Left ventricle myocardium superior (tissue), 1 donor: ENCODE results near the gene RFPL1. TPM values are rescaled to one million over a fixed set of nuclear protein-coding genes. Genes with fewer than 3 reads are reported as not detected.

Experiments used
- ATAC-seq: fragments of 200-7000 bp; cut with Tn5 transposase; one replicate; pipeline ENCODE4 v1.9.1; 2020; ENCODE audit warnings: mild to moderate bottlenecking, moderate library complexity
- DNase-seq: peaks from one replicate; pipeline ENCODE4 v3.0.0-alpha.2; 2020
- intact Hi-C: fragments of 100-400 bp; cut with micrococcal nuclease; formaldehyde crosslinking; loops from one replicate; pipeline ENCODE4 v1.11.0; 2022
- total RNA-seq: library from RNA; stranded (reverse); fragmentation: NEBNext Ultra II Directional; extraction: Animal tissue kit (Norgen Biotek cat#: 25700); gene quantifications from one replicate; pipeline ENCODE4 v1.2.1, GENCODE V29; 2021
- donor health status: DM: no; HTN: yes; CAD: no; lungs with severe emphysema.

RFPL1 gene
- total RNA-seq, 1 donor from 2014 or later: not detected

DNA sequence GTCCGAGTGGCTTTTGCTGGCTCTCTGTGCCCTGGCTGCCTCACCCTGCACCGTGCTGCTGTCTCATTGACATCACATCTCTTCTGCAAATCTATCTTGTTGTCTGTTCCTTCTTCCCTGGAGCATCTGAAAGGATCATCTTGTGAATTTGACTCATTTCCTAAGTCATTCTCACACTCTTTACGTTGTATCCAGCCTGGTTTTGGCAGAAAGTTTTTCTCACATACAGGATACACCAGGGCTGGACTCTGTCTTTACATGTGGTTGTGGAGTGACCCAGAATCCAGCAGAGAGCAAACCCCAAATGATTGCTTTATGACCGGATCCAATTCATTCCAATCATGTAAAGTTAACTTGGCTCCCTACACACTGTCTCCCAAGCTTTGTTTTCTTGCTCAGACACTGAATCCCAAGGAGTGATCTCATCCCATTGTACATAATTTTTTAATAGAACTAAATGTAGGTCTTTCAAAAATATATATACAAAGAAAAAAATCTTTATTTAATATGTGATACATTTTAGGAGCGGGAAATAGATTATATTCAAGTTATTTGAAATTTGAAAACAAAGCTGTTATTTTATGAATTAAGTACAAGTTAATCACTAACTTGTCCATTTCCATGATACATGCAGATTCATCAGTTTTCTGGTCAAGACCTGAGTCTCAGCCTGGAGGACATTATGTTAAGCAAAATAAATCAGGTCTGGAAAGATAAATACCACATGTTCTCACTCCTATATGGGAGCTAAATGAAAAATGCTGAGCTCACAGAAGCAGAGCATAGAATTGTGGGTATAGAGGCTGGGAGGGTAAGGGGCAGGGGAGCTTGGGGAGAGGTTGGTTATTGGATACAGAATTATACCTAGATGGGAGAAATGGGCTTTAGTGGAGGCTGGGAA, 2.9 kb upstream of the RFPL1 start:
- intact Hi-C loops: no loop called here
- no peak for DNase-seq

DNA sequence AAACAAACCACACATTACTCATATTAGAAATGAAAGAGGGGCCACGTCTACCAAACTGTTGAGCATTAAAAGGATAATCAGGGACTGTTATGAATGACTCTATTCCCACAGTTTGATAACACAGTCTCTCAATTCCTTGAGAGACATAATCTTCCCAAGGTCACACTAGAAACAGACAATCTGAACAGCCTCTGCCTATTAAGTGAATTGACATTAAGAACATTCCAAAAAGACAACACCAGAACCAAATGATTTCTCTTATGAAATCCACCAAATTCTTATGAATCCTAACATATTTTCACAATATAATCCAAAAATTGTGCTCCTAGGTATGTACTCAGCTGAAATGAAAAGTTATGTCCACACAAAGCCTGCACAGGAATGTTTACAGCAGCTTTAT, 4.6 kb downstream of the RFPL1 start:
- DNase-seq (no peak), ATAC-seq (no peak)
- intact Hi-C loops: no loop called here

More for the DNA sequence above, 2.9 kb upstream of the RFPL1 start:
- no peak for ATAC-seq

DNA sequence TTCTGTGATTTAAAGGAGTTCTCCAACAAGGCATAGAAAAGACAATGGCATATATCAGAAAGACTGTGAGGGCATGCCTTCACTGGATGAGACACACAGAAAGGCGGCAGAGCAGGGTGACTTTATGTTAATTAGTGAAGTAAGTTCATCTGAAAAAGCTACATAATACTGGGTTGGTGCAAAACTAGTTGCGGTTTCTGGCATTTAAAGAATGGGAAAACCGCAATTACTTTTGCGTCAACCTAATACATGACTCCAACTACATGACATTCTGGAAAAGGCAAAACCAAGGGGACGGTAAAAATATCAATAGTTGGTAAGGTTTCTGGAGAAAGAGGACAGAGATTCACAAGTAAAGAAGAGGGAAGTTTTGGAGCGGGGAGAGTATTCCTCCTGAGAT, 5.1 kb downstream of the RFPL1 start:
- intact Hi-C loops: no loop called here
- ATAC-seq (no peak), DNase-seq (no peak)

DNA sequence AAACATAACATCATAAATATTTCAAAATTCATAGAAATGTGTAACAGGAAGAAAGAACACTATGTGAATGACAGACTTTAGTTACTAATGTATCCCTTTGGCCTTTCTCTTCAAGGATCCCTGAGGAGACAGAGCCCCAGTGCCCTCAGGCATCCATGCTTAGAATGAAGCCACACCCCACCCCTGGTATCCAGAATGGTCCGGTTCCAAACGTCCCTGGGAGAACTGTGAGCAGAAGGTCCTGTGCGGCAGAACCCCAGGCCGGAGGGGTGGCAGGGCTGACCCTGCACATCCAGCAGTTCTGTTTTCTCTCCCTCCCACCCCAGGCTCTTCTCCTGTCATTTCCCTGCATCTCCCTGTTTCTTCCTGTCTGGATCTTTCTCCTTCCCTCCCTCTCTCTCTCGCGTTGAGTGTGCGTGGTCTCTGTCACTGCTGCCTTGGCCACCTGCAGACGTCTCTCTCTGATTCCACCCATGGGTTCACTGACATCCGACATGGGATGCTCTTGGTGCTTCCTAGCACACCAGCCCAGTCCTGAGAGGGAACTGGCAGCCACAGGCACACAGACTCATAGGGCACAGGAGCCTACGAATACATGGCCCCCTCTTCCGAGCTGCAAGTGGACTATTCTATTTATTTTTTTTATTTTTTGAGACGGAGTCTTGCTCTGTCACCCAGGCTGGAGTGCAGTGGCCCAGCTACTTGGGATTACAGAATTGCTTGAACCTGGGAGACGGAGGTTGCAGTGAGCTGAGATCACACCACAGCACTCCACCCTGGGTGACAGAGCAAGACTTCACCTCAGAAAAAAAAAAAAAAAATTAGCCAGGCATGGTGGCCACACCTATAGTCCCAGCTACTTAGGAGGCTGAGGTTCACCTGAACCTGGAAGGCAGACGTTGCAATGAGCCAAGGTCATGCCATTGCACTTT, 5.7 kb downstream of the RFPL1 start:
- DNase-seq: no peak
- intact Hi-C loops: no loop called here
- no peak for ATAC-seq

DNA sequence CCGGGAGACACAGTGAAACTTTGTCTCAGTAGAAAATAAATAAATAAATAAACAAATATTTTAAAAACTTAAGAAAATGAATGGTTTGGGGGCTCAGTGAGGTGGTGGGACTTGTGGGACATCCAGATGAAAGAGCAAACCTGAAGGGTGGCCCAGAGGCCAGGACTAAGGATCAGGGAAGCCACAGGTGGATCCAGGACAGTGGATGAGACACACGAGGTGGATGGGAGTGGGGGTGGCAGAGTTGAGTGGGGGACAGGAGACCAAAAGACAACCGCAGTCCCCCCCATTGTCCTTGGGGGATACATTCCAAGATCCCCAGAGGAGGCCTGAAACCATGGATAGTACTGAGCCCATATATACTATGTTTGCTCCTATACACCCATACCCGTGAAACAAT, 7.1 kb downstream of the RFPL1 start:
- intact Hi-C loops: no loop called here
- ATAC-seq: no peak
- DNase-seq: no peak

DNA sequence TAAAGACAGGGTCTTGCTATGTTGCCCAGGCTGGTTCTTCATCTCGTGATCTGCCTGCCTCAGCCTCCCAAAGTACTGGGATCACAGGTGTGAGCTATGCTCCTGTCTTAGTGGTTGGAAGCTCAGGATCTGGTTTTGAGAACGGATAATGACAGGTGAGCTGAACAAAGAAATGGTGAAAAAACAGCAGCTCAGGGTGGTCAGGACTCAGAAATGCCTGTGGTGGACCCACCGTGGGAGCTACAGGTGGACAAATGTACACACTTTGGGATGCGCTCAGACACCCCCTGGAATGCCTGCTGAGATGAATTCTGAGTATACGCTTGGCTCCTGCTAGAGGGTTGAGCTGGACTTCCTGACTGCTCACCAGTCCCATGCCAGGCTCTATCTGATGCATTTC, 9.5 kb downstream of the RFPL1 start:
- intact Hi-C loops: no loop called here
- ATAC-seq: no peak
- no peak for DNase-seq

DNA sequence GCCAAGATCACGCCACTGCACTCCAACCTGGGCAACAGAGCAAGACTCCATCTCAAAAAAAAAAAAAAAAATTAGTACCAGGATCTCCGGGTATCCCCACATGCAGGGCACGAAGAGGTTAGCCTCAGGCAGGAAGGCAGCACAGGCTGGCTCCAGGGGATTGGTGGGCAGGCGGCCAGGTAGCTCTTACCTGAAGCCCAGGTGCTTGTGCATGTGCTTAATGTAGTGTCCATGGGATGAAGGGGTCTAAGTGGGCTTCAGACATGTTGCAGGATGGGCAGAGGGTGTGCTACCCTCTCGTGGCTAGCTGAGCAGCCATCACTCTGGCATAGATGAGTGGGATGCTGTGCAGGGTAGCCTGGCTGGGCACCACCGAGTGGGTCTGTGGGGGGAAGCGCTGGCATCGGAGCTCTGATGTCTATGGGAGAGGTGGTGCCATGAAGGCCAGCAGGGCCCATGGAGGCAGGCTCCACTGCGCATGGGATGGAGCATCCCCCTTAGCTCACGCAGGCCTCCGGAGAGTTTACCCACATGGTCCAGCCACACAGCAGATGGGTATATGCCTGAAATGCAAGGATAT, 11.0 kb downstream of the RFPL1 start:
- DNase-seq: no peak

DNA sequence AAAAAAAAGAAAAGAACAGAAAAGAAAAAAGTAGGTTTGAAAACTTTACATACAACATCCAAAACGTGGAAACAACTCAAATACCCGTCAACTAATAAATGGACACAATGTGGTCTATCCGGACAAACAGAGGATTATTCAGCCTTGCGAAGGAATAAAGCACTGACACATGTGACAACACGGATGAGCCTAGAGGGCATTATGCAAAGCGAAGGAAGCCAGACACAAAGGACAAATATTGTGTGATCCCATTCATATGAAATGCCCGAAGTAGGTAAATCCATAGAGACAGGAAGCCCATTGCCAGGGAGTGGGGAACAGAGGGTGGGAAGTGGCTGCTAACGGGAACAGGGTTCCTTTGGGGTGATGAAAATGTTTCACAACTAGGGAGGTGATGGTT, 11.8 kb downstream of the RFPL1 start:
- DNase-seq: no peak
- intact Hi-C loops: no loop called here
- ATAC-seq: no peak

More for the DNA sequence above, 11.0 kb downstream of the RFPL1 start:
- intact Hi-C loops: no loop called here
- no peak for ATAC-seq

DNA sequence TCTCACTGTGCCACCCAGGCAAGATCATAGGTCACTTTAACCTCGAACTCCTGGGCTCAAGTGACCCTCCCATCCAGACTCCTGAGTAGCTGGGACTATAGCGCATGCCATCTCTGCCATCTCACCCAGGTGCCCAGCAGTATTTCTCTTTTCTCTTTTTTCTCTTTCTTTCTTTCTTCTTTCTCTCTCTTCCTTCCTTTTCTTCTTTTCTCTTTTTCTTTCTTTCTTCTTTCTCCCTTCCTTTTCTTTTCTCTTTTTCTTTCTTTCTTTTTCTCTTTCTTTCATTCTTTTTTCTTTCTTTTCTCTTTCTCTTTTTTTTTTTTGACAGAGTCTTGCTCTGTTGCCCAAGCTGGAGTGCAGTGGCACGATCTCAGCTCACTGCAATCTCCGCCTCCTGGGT, 13.5 kb downstream of the RFPL1 start:
- DNase-seq (no peak), ATAC-seq (no peak)
- intact Hi-C loops: no loop called here

DNA sequence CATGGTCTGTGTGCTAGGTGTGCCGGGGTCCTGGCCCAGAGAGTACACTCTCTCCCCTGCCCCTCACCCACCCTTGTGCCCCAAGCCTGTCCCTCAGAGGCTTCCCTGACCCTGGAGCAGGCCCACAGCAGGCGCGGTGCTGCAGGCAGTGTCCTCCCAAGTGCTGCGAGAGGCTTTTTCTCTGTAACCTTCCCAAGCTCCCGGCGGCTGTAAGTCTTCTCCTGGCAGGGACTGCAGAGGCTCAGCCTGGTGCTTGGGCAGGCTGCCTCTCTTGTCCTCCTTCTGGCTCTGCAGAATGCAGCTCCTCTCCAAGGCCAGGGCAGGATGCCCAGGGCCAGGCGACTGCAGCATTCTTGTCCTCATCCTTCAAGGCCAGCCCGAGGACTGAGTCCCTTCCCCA, 15.9 kb downstream of the RFPL1 start:
- ATAC-seq (peak; percentile 51), DNase-seq (peak; percentile 36)
- intact Hi-C loops: no loop called here

DNA sequence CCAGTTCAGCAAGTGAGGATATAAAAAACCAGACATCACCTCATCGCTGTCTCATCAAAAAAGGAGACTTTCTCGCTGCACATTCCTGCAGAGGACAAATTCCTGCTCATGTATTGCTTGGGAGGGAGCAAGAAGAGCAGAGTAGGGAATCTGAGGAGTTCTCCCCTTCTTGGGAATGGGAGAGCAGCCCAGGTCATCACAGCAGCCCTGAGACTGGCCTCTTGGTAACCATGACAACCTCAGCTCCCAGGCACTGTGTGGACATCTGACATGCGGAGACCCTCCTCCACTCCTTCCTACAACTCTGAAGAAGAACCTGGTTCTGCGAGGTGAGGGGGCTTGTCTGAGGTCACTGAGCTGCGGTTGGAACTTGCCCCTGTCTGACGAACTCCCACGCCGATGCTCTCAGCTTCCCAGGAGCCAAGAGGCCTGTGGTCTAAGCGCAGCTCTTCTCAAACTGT, 17.9 kb downstream of the RFPL1 start:
- intact Hi-C loops: no loop called here
- no peak for ATAC-seq
- DNase-seq: no peak

DNA sequence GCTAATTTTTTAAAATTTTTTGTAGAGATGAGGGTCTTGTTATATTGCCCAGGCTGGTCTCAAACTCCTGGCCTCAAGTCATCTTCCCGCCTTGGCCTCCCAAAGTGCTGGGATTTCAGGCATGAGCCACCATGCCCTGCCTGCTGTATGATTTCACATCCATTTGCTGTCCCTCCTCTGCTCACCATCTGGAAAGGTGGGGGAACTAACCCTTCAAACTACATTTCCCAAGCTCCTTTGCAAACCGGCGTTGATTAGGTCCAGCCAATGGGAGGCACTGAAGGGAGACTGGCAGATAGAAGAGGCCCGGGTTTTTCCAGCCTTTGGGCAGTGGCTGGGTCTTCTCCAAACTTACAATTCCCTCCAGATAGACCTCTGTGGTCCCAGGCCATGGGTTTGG, 19.3 kb downstream of the RFPL1 start:
- intact Hi-C loops: no loop called here
- ATAC-seq: peak; percentile 63
- no peak for DNase-seq

DNA sequence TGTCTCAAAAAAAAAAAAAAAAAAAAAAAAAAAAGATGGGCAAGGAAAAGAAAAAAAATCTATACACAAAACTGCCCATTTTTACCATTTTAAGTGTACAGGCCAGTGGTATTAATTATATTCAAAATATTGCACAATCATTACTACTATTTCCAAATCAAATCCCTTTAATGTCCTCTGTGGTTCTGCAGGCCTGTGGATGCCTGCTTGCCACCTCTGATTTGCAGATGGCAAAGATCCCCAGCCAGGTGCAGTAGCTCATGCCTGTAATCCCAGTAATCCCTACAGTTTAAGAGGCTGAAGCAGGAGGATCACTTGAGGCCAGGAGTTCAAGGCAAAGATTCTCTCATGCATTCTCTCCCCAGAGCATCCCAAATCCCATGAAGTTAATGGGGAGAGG, 20.2 kb downstream of the RFPL1 start:
- no peak for DNase-seq
- intact Hi-C loops: no loop called here
- ATAC-seq: no peak

DNA sequence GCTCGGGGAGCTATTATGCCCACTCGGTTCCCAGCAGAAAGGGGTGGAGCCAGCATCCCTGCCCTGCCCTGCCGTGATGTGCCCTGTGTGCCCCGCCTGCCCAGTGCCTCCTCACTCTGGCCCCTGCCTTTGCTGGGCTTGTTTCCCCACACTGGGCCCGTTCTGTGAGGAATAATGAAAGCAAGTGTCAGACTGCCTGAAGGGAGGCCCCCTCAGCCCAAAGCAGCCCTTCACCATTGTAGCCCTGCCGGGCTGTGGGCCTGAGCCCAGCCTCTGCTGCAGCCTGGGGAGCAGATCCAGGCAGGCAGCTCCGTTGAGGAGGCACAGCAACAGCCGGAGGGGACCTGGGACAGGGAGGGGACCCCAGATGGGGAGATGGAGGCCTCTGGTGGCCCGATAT, 21.4 kb downstream of the RFPL1 start:
- no peak for ATAC-seq
- intact Hi-C loops: no loop called here
- DNase-seq: no peak

DNA sequence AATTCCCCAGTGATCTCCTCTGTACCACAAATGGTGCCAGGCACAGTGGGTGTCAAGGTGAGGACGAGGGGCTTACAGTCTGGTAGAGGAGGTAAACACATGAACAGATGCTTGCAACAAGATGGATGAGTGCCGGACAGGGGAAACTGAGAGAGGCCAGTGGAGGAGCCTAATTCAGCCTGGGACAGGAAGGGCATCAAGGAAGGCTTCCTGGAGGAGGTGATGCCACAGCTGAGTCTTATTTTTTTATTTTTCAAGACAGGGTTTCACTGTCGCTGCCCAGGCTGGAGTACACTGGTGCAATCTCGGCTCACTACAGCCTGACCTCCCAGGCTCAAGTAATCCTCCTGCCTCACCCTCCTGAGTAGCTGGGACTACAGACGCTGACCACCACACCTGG, 22.9 kb downstream of the RFPL1 start:
- ATAC-seq: no peak
- intact Hi-C loops: no loop called here
- DNase-seq: no peak

DNA sequence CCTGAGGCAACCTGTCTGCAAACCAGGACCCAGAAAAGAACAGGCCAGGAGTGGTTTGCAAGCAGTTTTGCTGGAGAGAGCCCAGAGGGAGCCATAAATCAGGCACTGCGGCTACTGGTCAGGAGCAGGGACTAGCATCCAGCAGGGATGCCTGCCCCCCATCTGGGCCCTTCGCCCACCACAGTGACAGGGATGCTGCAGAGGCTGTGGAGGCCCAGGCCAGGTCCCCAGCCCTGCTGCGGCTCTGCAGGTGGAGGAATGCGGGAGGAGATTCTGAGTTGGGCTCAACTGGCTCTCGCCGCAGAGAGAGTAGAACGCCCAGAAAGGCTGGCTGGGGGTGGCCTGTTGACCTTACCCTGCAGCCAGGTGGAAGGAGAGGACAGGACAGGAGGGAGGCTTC, 25.2 kb downstream of the RFPL1 start:
- intact Hi-C loops: no loop called here
- no peak for ATAC-seq
- DNase-seq: no peak

DNA sequence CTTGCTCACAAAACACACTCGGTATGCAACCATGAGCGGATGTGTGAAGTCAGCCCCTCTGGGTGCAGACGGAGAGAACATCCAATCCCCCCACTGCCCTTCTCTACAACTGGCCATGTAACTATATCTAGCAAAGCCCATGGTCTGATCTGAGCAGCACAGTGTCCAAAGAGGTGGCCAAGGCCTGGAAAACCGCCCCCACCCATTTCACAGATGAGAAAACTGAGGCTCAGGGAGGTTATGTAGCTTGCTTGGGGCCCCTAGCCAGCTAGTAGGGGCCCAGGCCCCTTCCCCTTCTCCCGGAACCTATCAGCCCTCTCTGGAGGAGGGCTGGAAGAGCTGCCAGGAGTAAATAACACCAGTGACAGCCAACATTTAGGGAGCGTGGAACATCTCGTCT, 26.2 kb downstream of the RFPL1 start:
- ATAC-seq: no peak
- intact Hi-C loops: no loop called here
- DNase-seq: no peak

DNA sequence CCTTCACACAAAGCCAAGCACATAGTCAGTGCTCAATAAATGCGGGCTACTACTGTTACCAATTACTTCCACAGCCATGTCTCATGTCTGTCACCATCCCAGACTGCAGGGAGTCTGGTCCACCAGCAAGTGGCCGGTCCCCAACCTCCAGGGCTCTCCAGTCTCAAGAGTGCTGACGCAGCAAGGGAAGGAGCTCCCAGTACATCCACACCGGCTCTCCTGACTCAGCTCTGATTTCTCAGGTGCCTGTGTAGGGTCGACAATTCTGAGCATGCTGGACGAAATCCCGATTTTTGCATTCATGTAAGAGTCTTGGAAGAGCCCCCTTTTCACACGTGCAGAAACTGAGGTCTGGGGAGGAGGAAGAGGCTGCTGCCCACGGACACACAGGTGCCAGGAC, 31.4 kb downstream of the RFPL1 start:
- DNase-seq (no peak), ATAC-seq (no peak)
- intact Hi-C loops: no loop called here

DNA sequence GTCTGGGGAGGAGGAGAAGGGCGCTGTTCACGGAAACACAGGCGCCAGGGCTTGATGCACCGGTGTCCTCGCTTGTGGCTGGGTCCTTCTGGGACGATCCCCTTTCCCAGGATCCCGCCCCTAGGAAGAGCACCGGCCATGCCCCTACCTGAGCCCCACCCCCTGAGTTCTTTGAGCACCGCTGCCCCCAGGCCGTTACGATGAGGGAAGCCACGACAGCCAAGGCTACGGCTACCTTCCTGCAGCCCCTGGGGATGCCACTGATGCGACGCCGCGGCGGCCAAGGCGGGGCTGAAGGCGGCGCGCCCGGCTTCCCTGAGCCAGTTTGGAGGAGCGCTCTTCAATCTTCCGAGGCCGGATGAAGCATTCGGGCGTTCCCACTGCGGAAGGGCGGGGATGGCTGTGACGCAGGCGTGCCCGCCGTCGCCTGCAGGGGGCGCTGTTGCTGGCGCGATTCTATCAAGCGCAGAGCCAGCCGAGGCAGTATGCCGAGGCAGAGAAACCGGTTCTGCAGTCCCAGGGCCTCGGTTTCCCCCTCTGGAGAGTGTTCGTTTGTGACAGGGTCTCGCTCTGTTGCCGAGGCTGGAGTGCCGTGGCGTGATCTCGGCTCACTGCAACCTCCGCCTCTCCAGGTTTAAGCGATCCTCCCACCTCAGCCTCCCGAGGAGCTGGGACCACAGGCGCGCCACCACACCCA, 31.9 kb downstream of the RFPL1 start:
- intact Hi-C loops: no loop called here
- peak; percentile 75 for DNase-seq
- ATAC-seq: peak; percentile 79
